ENCODE measurements around the gene GLG1.

GLG1 gene

DNA sequence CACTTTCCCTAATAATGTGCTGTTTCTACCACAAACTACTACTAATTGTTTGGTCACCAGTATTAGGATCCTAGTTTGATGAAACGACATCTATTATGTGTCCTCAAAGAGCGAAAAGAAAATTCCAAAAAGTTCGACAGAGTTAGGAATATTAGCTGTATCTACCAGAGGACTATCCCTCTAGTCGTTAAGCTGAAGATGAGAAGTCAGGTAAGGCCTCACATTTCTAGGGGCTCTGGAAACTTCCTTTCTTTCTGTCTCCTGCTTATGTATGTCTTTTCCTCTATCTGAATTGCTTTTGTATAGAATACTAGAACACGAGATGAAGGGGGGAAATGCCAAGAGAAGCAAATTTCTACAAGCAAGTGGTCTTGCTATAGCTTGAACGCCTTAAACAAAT lies 1.6 kb downstream of the GLG1 start:
- TF ChIP-seq, protein P1, sequence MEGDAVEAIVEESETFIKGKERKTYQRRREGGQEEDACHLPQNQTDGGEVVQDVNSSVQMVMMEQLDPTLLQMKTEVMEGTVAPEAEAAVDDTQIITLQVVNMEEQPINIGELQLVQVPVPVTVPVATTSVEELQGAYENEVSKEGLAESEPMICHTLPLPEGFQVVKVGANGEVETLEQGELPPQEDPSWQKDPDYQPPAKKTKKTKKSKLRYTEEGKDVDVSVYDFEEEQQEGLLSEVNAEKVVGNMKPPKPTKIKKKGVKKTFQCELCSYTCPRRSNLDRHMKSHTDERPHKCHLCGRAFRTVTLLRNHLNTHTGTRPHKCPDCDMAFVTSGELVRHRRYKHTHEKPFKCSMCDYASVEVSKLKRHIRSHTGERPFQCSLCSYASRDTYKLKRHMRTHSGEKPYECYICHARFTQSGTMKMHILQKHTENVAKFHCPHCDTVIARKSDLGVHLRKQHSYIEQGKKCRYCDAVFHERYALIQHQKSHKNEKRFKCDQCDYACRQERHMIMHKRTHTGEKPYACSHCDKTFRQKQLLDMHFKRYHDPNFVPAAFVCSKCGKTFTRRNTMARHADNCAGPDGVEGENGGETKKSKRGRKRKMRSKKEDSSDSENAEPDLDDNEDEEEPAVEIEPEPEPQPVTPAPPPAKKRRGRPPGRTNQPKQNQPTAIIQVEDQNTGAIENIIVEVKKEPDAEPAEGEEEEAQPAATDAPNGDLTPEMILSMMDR (IDR thresholded peaks at IDR 0.05; ENCODE audit: extremely low read depth, insufficient read depth, missing control alignments): no peak
- in situ Hi-C loops (cut with MboI; ENCODE audit: low pct_unique_long_range_greater_than_20kb, low sequenced_read_pairs, unreplicated experiment): loop anchor here (25.0 kb wide), 1 partner anchor 118 kb away; no protein-coding TSS in a partner anchor
- no peak for DNase-seq (ENCODE audit: low spot score)

DNA sequence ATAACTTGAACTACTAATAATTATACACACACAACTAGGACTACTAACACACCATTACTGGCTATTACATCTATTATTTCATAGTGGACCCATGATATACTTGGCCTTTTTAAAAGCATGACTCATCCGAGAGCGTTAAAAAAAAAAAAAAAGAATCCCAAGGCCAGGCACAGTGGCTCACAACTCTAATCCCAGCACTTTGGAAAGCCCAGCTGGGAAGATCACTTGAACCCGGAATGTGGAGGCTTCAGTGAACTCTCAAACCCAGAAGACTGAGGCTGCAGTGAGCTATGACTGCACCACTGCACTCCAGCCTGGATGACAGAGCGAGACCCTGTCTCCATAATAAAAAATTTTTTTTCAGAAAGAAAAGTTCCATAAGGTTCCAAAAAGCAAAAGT lies 3.1 kb downstream of the GLG1 start:
- TF ChIP-seq, protein P1 (IDR thresholded peaks at IDR 0.05; ENCODE audit: extremely low read depth, insufficient read depth, missing control alignments): no peak
- in situ Hi-C loops (cut with MboI; ENCODE audit: low pct_unique_long_range_greater_than_20kb, low sequenced_read_pairs, unreplicated experiment): loop anchor here (25.0 kb wide), 1 partner anchor 117 kb away; no protein-coding TSS in a partner anchor
- no peak for DNase-seq (ENCODE audit: low spot score)

DNA sequence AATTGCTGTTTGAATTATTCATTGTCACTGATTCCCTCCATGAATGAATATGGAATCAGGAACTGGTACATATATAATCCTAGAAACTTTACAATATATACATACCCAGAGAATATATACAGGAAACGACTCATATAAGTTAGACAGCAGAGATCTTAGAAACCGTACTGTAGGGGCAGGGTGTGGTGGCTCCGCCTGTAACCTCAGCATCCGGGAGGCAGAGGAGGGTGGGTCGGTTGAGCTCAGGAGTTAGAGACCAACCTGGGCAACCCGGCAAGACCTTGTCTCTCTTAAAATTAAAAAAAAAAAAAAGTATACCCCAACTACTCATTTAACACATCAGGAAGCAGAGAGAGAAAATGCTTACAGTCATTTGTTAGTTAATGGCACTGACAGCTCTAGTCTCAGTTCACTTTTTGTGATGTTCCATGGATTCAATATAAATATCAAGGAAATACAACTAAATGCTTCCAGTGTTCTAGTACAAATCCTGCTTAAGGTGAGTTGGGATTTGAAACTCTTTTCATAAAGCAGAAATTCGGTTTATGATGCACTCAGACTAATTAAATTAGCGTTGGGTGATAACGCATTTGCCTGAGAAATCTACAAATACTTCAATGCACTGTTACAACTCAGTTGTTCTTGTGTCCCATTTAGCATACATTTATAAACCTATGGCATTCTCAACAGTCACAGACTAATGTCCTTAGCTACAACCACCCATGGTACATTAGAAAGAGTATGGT lies 5.6 kb downstream of the GLG1 start:
- in situ Hi-C loops (cut with MboI; ENCODE audit: low pct_unique_long_range_greater_than_20kb, low sequenced_read_pairs, unreplicated experiment): loop anchor here (25.0 kb wide), 1 partner anchor 114 kb away; no protein-coding TSS in a partner anchor
- TF ChIP-seq, protein P1 (IDR thresholded peaks at IDR 0.05; ENCODE audit: extremely low read depth, insufficient read depth, missing control alignments): no peak
- no peak for DNase-seq (ENCODE audit: low spot score)

DNA sequence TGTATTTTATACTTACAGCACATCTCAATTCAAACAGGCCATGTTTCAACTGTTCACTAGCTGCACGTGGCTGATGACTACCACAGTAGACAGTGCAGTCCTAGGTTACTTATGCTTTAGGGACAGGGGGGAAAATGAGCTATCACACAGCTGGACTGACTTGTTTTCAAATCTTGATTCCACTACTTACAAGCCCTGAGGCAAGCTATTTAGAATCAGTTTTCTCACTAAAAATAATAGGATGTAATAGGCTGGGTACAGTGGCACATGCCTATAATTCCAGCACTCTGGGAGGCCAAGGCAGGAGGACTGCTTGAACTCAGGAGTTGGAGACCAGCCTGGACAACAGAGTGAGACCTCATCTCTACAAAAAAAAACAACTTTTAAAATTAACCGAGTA lies 10.3 kb downstream of the GLG1 start:
- no peak for DNase-seq (ENCODE audit: low spot score)
- in situ Hi-C loops (cut with MboI; ENCODE audit: low pct_unique_long_range_greater_than_20kb, low sequenced_read_pairs, unreplicated experiment): no loop called here
- TF ChIP-seq, protein P1 (IDR thresholded peaks at IDR 0.05; ENCODE audit: extremely low read depth, insufficient read depth, missing control alignments): no peak

DNA sequence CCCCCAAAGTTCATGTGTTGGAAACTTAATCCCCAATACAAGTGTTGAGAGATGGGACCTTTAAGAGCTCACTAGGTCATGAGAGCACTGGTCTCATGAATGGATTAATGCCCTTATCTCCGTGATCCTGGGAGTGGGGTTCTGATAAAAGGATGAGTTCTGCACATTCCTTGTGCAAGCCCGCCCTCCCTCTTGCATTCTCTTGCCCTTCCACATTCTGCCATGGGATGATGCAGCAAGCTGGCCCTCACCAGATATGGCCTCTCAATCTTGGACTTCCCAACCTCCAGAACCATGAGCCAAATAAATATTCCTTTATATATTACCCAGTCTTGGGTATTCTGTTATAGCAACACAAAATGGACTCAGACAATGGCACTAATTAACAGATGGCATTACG lies 14.1 kb downstream of the GLG1 start:
- TF ChIP-seq, protein P1 (IDR thresholded peaks at IDR 0.05; ENCODE audit: extremely low read depth, insufficient read depth, missing control alignments): no peak
- DNase-seq (ENCODE audit: low spot score): no peak
- in situ Hi-C loops (cut with MboI; ENCODE audit: low pct_unique_long_range_greater_than_20kb, low sequenced_read_pairs, unreplicated experiment): no loop called here

DNA sequence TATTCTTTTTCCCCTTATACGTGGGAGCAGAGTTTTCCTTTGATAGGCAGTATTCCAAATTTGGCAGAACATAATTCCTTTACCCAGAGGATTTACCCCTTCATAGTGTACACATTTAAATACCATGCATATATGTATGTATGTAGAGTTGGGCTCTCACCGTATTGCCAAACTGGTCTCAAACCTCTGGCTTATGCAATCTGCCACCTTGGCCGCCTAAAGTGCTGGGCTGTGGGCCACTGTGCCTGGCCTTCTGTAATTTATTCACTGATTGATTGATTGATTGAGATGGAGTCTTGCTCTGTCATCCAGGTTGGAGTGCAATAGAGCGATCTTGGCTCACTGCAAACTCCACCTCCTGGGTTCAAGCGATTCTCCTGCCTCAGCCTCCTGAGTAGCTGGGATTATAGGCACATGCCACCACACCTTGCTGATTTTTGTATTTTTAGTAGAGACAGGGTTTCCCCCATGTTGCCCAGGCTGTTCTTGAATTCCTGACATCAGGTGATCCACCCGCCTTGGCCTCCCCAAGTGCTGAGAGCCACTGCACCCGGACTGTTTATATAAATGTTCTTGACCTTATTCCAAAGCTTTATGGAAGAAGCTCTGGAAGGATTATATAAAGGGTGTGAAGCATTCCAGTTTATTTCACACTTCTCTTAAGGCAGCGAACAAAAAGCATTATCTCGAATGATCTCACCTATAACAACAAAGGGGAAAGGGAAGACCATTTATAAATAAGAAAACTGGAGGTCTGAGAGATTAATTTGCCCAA lies 14.9 kb downstream of the GLG1 start:
- TF ChIP-seq, protein P1 (IDR thresholded peaks at IDR 0.05; ENCODE audit: extremely low read depth, insufficient read depth, missing control alignments): no peak
- in situ Hi-C loops (cut with MboI; ENCODE audit: low pct_unique_long_range_greater_than_20kb, low sequenced_read_pairs, unreplicated experiment): no loop called here

More for the DNA sequence above, 14.9 kb downstream of the GLG1 start:
- no peak for DNase-seq (ENCODE audit: low spot score)

All from GM13977 (cell line).